ENCODE data around the gene LYPD8.

Gene LYPD8

DNA sequence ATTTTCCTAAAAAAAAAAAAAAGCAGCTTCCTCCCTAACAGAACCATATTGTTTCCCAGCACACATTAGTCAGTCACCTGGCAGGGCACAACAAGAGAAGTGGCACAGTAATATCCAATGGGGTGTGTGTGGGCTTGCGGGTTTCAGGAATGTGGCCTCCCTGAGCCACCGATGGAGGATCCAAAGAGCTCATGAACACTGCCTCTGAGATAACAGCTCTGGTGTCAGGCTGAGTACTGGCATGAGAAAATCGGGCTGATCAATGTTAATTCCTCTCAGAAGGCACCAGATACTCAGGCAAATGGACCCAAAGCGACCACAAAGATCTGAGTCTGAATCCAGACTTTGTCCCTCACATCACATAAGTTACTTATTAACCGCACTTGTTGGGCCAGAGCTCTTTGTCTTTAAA, 2.2 kb upstream of the LYPD8 start:
- no peak for DNase-seq (ENCODE audit: low spot score)

DNA sequence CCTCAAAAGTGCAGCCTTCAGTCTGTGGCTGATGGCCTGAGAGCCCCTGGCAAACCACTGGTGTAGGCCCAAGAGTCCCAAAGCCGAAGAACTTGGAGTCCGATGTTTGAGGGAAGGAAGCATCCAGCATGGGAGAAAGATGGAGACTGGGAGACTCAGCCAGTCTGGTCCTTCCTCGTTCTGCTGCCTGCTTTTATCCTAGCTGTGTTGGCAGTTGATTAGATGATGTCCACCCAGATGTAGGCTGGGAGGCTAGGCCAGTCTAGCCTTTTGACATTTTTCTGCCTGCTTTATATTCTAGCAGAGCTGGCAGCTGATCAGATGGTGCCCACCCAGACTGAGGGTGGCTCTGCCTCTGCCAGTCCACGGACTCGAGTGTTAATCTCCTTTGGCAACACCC, 1.1 kb upstream of the LYPD8 start:
- DNase-seq (ENCODE audit: low spot score): no peak

DNA sequence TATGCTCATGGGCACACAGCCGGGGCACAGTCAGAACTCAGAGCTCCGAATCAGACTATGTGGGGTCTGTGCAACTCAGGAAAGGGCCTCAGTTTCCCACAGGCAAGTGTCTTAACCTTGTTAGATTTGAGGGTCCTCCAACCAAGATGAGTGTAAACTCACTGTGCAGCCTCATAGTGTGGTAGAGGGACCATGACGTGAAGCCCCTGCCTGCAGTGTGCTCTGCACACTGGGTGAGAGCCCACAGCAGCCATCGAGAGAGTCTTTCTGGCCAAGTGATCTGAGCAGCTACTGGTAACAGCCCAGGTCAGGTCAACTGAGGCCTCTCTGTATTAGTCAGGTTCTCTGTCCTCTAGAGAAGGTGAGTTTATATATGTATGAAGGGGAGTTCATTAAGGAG, 592 bp upstream of the LYPD8 start:
- no peak for DNase-seq (ENCODE audit: low spot score)

DNA sequence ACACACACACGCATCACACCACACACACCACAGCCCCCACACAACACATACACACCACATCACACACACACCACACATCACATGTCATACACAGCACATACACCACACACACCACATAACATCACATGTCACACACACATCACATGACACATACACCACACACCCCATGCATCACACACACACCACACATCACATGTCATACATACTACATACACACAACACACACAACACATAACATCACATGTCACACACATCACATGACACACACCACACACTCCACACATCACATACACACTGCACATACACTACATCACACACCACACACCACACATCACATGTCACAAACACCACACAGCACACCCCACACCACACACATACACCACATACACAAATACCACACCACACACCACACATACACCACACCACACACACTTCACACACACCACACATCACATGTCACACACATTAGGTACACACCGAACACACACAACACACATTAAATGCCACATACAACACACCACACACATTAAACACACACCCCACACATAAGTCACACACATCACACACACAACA, 1.8 kb downstream of the LYPD8 start:
- no peak for DNase-seq (ENCODE audit: low spot score)

DNA sequence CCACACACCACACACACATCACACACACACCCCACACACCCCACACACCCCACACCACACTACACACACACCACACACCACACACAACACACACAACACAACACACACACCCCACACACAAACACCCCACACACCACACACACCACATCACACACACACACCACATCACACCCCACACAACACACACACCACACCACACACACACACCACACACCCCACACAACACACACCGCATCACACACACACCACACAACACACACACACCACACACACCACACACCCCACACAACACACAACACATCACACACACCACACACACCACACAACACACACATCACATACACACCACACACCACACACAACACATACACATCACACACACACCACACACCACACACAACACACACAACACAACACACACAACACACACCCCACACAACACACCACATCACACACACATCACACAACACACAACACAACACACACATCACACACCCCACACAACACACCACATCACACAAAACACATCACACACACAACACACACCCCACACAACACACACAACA, 2.4 kb downstream of the LYPD8 start:
- DNase-seq (ENCODE audit: low spot score): no peak

DNA sequence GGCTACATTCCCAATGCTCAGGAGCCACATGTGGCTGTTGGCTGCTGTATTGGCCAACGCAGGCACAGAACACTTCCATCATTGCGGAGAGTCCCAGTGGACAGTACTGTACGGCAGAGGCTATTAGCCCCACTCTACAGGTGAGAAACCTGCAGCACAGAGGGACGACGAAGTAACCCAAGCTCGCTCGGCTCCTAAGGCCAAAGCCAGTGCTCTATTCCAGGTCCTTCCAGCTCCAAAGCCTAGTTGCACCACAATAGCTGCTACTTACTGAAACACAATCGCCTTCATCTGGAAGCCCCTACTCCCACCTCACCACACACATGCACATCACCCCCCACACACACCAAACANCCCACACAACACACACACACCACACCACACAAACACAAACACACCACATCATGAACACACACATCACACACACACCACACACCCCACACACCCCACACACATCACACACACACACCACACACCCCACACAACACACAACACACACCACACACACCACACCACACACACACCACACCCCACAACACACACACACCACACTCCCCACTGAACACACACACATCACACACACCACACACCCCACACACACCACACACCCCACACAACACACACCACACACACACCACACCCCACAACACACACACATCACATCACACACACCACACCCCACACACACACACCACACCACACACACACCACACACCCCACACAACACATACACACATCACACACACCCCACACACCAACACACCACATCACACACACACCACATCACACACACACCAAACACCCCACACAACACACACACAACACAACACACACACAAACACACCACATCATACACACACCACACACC, 3.2 kb downstream of the LYPD8 start:
- DNase-seq (ENCODE audit: low spot score): no peak

DNA sequence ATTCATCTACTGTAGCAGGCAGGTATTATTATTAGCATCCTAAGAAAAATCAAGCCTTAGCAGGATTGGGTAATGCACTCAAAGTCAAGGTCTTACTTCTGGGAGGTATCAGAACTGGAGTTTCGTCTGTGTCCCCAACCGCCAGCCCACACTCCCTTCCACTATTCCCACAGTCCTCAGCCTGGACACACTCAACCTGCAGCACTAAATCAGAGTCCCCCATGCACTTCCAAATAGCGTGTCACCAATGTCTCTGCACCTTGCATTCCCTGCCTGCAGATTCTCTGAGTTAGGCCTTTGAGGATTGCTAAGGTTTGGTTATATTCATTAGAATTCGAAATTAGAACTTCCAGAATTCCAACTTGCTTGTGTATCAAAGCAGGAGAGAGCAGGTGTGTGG, 3.9 kb downstream of the LYPD8 start:
- no peak for DNase-seq (ENCODE audit: low spot score)

DNA sequence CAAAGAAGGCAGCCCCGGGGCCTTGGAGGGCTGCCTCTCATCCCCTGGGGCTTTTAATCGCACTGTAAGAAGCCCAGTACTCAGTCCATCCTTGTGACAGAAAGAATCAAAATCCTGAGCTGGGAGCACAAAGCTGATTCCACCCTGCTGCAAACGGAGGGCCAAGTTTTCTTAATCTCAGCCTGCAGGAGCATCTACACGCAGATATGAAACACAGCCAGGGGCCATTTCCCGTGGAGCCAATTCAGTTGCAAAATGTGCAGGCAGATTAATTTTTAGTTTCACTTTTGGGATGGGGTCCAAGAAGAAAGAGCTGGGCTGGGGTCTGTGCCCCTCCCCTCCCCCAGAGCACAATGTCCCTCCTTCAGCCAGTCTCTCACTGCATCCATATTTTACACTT, 4.4 kb downstream of the LYPD8 start:
- DNase-seq (ENCODE audit: low spot score): no peak

DNA sequence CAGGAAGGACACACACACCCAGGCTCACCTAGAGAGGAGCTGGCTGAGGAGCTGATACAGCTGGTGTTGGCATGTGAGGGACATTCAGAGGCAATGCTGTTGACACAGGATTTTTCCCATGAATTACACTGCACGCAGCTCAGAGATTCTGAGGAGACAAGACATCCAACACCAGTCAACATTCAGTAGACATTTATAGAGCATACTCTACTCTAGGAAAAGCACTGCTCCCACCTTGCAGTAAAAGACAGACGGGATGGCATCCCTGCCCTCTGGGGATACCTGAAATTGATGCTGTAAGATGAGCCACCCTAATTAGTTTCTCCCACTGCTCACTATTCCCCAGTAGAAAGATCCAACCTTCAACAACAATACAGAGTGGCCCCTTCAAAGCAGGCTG, 5.1 kb downstream of the LYPD8 start:
- DNase-seq (ENCODE audit: low spot score): no peak

DNA sequence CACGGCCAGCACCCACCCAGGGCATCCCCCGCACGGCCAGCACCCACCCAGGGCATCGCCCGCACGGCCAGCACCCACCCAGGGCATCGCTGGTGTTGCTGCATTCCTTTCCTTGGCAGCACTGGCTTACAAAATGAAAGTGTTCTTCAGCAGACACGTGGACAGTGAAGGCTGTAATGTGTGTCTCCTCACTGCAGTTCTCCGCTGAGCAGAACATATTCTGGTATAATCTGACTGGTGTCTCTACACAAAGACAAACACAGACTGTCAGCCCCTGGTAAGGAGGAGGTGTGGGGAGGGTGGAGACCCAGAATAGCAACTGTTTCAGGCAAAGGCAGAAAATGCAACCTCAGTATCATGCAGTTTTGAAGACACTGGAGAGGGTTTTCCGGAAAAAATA, 7.3 kb downstream of the LYPD8 start:
- no peak for DNase-seq (ENCODE audit: low spot score)

DNA sequence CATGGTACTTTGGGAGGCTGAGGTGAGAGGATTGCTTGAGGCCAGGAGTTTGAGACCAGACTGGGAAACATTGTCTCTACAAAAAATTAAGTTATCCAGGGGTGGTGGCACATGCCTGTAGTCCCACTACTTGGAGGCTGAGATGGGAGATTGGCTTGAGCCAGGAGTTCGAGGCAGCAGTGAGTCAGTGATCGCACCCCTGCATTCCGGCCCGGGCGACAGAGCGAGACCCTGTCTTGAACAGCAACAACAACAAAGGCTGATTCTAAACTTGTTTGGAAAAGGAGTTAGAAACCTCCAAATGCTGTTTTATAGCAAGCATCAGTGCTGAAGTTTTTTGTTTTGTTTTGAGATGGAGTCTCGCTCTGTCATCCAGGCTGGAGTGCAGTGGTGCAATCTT, 14.7 kb downstream of the LYPD8 start:
- DNase-seq (ENCODE audit: low spot score): no peak

DNA sequence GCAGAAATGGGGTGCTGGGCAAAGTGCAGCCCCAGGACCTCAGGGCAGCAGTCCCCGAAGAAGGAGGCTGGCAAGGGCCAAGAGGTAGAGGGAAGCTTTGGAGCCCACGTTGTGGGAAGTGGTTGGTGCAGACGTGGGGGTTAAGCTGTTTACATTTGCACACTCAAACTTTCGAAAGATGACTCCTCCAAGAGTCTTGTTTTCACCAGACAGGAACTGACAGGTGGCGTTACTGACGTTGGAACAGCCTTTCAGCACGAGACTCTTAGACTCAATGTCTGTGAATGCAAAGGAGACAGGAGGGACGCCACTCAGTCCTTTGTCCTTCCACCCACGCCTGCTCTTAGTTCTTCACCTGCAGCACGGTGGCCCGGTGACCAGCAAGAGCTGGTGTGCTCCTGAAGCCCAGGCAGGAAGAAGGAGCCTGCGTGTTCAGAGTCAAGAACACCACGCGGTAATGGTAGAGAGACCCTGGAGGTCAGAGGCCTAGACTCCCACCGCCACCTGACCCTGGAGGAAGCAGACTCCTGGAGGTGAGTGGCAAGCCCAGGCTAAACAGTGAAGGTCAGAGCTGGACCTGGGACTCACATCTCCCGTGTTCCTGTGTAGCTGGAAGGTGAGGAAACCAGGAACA, 15.9 kb downstream of the LYPD8 start:
- DNase-seq (ENCODE audit: low spot score): no peak

DNA sequence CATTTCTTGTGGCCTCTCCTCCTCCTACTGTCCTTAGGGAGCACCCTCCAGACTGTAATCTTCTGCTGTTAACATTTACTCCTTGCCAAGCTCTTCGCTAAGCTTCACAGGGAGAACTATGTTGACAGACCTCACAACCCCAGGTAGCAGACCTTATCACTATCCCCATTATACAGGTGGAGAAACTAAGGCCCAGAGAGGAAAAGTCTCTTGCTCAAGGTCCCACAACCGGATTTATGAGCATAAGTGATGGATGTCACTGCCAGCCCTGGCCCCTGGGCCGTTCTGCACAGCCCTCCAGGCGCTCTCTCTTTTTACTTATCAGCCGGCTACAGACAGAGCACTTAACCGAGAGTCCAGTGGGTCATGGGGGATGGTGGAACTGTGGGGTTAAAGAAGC, 18.1 kb downstream of the LYPD8 start:
- DNase-seq (ENCODE audit: low spot score): no peak

DNA sequence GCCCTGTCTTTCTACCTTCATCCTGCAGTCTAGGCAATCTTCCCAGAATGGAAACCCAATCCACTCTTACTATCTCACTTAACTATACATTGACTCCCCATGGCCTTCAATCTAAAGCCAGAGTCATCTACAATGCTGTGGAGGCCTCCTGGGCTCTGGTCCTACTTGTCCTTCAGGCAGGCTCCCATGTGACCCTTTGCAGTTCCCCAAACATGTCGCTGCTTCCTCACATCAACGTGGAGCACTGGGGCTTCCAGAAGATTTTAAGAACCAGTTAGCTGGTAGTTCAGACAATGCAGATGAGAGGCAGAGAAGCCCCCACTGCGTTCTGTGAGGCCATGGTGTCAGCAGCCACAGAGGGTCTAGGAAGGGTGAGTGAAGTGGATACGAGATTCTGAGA, 18.6 kb downstream of the LYPD8 start:
- no peak for DNase-seq (ENCODE audit: low spot score)

DNA sequence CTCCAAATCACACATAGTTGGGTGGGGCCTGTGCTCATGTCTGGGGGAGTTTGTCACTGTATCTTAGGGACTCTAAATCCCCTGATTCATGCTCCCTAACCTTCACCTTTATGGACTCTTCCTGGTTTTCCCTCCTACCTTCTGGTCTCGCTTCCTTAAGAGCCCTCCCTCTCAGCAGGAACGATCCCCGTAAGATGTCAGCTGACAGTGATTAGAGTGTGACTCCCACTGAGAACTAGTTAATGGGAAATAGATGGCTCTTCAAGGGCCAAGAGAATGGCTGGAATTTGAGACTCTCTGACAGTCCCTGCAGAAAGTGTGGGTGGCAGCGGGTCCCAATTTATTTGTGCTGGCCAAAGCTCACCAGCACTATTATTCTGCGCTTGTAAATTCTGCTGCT, 22.0 kb downstream of the LYPD8 start:
- no peak for DNase-seq (ENCODE audit: low spot score)

DNA sequence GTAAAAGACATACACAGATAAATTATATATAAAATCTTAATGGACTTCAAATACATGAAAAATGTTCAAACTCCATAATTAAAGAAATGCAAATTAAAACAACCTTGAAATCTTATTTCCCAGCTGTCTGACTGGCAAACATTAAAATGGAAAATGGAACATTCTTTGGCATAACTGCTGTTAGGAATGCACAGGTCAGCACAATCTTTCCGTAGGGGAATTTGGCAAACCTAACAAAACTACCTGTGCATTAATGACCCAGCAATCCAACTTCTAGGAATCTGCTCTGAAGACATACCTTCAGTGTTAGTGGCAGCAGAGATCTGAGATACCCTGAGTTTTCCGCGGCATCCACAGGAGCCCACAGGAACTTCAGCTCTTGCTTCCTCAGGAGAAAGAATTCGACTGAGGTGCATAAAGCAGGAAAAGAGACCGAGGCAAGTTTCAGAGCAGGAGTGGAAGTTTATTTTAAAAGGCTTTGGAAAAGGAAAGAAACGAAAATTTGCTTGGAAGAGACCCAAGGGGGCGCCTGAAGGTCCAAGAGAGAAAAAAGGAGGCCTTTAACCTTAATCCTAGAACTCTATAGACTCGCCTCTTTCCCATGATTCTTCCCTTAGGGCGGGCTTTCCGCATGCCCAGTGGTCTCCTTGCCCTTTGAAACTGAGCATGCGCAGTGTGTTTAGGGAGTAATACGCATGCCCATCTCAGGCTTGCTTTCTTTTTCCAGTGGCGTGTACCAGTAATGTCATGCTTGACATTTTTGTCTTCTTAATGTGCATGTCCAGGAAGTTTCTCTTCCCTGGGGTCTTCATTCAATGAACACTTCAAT, 24.8 kb downstream of the LYPD8 start:
- peak; percentile 100 for DNase-seq (ENCODE audit: low spot score)

DNA sequence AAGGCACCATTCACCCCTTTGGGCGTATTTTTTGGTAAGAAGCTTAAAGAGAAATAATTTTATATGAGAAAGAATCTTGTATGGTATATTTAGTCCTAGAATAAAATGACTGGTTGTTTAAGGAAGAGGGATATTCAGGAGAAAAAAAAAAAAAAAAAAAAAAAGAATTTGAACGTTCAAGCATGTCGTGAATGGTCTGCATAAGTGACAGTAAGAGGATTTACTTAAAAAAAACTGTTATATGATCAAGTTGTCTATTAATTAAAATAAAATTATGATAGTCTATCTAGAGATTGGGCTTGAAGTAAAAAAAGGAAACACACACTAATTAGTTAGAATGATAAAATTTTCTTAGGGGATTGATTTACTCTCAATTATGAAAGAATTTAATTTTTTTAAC, 41.3 kb downstream of the LYPD8 start:
- DNase-seq (ENCODE audit: low spot score): no peak

DNA sequence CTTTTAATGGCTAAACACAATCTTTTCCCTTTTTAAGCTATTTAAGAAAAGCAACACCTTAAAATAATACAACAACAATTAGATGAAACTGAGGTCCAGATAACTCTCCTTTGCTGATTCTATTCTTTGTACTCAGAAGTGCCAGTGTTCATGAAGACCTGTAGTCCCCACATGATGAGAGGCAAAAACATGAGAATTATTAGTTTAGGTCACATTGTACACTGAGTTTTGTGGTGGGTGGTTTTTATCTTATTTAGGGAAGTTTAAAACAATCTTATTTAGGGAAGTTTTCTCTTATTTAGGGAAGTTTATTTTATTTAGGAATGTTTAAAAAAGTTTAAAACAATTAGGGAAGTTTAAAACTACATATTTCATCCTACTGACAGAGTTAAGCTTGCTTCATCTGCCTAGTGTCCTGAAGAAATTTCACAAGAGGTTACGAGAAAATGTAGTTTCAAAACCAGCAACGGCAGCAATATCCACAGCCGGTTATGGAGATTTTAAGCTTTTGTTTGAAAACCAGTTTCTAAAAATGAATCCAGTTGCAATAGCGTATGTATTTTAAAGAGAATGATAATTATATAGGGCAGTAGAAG, 45.2 kb downstream of the LYPD8 start:
- no peak for DNase-seq (ENCODE audit: low spot score)

DNA sequence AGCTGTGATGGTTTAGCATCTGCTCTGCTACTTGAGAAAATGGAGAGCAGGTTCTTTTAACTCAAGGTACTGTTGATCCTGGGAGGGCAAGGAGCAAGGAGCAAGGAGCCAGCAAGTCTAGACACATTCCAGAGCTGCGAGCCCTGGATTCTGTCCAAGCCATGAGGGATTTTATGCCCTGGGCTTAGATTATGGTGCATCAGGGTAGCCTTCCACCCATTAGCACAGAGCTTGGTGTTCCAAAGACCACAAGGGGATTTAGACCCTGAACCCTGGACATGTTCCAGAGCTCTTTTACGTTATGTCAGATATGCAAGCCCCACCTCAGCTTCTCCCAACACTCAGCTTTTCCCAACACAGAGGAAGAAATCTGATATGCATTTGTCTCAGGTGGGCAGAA, 51.0 kb downstream of the LYPD8 start:
- no peak for DNase-seq (ENCODE audit: low spot score)

DNA sequence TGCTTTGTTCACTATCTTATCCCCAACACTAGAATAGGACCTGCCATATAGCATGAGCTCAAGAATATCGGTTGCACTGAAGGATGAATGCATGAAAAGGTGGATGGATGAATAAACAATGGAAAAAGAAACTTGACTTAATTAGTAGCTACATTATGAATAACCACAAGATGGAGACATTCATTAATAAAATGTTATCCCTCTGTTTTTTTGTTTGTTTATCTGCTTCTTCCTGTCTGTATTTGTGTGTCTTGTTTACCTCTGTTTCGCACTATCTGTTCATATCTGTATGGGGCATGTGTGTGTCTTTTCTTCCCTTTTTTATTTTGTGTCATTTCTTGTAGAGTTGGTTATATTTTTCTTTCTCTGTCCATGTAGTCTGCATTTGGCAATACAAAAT, 51.9 kb downstream of the LYPD8 start:
- DNase-seq (ENCODE audit: low spot score): peak; percentile 37

DNA sequence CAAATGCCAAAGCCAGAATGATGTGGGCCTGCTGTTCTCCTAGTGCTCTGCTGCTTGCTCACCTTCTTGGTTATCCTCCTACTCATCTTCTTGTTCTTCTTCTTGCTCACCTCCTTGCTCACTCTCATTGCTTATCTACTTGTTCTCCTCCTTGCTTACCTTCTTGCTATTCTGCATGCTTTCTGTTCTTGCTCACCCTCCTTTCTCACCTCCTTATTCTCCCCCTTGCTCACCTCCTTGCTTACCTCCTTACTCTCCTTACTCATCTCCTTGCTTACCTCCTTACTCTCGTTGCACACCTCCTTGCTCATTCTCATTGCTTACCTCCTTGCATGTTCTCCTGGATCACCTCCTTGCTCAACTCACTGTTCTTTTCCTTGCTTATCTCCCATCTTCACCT, 52.8 kb downstream of the LYPD8 start, which contains the start of gene OR14I1:
Gene OR14I1 (minus strand): TSS at position 53 of the 400 bp plus-strand sequence.
- no peak for DNase-seq (ENCODE audit: low spot score)

DNA sequence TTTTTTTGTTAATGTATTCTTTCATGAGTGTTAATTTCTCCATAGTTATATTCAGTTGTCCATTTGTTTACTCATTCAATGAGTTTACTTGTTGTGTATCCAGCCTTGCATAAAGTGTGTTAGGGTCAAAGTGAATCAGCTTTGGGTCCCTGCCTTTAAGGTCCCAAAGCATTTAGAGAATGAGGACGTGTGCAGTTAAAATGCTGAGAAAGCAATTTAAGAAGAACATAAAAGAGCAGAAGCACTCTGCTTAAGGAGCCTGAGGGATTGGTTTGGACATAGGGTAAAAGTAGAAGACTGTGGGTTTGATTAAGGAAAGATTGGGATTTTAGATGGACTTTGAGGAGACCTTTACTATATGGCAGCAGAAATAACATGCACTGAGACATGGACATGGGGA, 56.5 kb downstream of the LYPD8 start:
- DNase-seq (ENCODE audit: low spot score): no peak
